Ishikawa (cell line): ENCODE measurements around the gene ZNF799.

Experiments
- CEBPB ChIP-seq: IDR thresholded peaks from 2 replicates; pipeline ENCODE4 v1.6.1; 2012
- CREB1 ChIP-seq: IDR thresholded peaks from 2 replicates; pipeline ENCODE4 v1.6.1; 2012; ENCODE audit warnings: low read depth
- FOXM1 ChIP-seq: IDR thresholded peaks from 2 replicates; pipeline ENCODE4 v1.6.1; 2012; ENCODE audit warnings: low read depth, borderline replicate concordance
- MAX ChIP-seq: IDR thresholded peaks from 2 replicates; pipeline ENCODE4 v1.6.1; 2012
- RAD21 ChIP-seq: IDR thresholded peaks from 2 replicates; pipeline ENCODE4 v1.6.1; 2012; ENCODE audit warnings: low read depth
- TAF1 ChIP-seq: IDR thresholded peaks from 2 replicates; pipeline ENCODE4 v1.6.1; 2012; ENCODE audit warnings: low read depth, mild to moderate bottlenecking
- TCF12 ChIP-seq: IDR thresholded peaks from 2 replicates; pipeline ENCODE4 v1.6.1; 2012; ENCODE audit warnings: low read depth
- USF1 ChIP-seq: IDR thresholded peaks from 2 replicates; pipeline ENCODE4 v1.6.1; 2012

- TF ChIP-seq CEBPB (no peak), RAD21 (no peak), FOXM1 (peak; percentile 36; the same call in 1 of the 2 replicates), CREB1 (no peak), TCF12 (peak; percentile 17; the same call in 1 of the 2 replicates), TAF1 (peak; percentile 61; the same call in 1 of the 2 replicates), USF1 (peak; percentile 67), MAX (peak; percentile 45; the same call in 1 of the 2 replicates)
These were observed at the start of gene ZNF799 for GRCh38 chr19:12400633-12401502.
